ENCODE data around the gene TMSB10. TPM values are rescaled to one million over a fixed set of nuclear protein-coding genes. Genes with fewer than 3 reads are reported as not detected.

Gene TMSB10
- total and polyA plus RNA-seq, 2 of the 13 experiments (the other 11 are each of a cell fraction or from before 2014, with no cell fraction given) = 665 to 708 TPM

DNA sequence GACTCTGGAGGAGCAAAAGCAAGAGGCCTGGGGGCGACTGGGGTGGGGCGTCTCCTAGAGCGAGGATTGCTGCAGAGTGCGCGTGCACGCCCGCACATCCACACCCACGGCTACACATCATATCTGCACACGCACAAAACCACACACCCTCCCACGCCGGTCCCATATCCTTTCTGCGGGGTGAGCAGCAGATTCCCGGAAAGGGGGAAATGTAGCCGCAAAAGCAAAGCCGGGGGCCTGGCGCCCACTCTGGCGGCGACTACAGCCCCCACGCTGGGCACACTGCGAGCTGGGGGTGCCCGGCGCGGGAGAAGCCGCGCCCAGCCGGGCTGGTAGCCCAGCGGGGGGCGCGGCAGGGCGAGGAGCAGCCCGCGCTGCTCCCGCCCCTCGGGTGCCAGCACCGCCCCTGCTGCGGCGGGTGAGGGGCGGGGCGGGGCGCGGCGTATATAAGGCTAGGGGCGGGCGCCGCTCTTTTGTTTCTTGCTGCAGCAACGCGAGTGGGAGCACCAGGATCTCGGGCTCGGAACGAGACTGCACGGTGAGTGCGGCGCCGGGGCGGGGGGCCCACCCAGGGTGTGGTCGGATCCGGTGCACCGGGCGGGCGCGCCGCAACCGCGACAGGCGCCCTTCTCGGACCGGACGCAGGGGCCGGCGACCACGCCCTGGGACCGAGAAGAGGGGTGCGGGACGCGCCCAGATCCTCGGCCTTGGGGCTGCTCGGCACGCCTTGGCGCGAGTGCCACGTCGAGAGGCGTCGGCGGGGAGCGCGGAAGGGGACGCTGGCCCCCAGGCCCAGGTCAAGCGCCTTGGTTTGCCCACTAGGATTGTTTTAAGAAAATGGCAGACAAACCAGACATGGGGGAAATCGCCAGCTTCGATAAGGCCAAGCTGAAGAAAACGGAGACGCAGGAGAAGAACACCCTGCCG is at the start of gene TMSB10 (continued):
- TF ChIP-seq TSC22D2 (CRISPR knock-in tag; IDR thresholded peaks at IDR 0.05; ENCODE audit: borderline replicate concordance) (peak; percentile 81; the same call in 1 of the 2 replicates), PRMT3 (CRISPR knock-in tag; IDR thresholded peaks at IDR 0.05; ENCODE audit: borderline replicate concordance, low read depth) (0 out of 2 replicates have a peak, but pooled peaks have one; percentile 74), HMG20A (CRISPR knock-in tag; IDR thresholded peaks at IDR 0.05; ENCODE audit: borderline replicate concordance) (peak; percentile 23; the same call in 1 of the 2 replicates), SSRP1 (CRISPR knock-in tag; IDR thresholded peaks at IDR 0.05) (no peak; the same call in 1 of the 2 replicates), YEATS2 (CRISPR knock-in tag; IDR thresholded peaks at IDR 0.05; ENCODE audit: borderline replicate concordance) (peak; percentile 42; the same call in 1 of the 2 replicates), ZNF572 (CRISPR knock-in tag; IDR thresholded peaks at IDR 0.05) (no peak), TGIF2 (CRISPR knock-in tag; IDR thresholded peaks at IDR 0.05) (no peak; the same call in 1 of the 2 replicates), RBM39 (IDR thresholded peaks at IDR 0.05; ENCODE audit: low read depth, low read length, poor library complexity, severe bottlenecking) (peak; percentile 80), POLR2G (IDR thresholded peaks at IDR 0.05; ENCODE audit: low read depth, low read length) (peak; percentile 99), EEA1 (CRISPR knock-in tag; IDR thresholded peaks at IDR 0.05; ENCODE audit: borderline replicate concordance) (peak; percentile 87; the same call in 1 of the 2 replicates), KDM1A (CRISPR knock-in tag; IDR thresholded peaks at IDR 0.05) (no peak), HOXA7 (CRISPR knock-in tag; IDR thresholded peaks at IDR 0.05) (no peak), ZNF274 (CRISPR knock-in tag; IDR thresholded peaks at IDR 0.05) (peak; percentile 92)
- TF ChIP-seq, protein P1, sequence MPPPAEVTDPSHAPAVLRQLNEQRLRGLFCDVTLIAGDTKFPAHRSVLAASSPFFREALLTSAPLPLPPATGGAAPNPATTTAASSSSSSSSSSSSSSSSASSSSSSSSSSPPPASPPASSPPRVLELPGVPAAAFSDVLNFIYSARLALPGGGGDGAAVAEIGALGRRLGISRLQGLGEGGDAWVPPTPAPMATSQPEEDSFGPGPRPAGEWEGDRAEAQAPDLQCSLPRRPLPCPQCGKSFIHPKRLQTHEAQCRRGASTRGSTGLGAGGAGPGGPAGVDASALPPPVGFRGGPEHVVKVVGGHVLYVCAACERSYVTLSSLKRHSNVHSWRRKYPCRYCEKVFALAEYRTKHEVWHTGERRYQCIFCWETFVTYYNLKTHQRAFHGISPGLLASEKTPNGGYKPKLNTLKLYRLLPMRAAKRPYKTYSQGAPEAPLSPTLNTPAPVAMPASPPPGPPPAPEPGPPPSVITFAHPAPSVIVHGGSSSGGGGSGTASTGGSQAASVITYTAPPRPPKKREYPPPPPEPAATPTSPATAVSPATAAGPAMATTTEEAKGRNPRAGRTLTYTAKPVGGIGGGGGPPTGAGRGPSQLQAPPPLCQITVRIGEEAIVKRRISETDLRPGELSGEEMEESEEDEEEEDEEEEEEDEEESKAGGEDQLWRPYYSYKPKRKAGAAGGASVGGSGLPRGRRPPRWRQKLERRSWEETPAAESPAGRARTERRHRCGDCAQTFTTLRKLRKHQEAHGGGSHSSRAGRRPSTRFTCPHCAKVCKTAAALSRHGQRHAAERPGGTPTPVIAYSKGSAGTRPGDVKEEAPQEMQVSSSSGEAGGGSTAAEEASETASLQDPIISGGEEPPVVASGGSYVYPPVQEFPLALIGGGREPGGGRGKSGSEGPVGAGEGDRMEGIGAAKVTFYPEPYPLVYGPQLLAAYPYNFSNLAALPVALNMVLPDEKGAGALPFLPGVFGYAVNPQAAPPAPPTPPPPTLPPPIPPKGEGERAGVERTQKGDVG (CRISPR knock-in tag; IDR thresholded peaks at IDR 0.05; ENCODE audit: borderline replicate concordance) = 0 out of 2 replicates have a peak, but pooled peaks have one; percentile 10
- TF ChIP-seq, protein P2, sequence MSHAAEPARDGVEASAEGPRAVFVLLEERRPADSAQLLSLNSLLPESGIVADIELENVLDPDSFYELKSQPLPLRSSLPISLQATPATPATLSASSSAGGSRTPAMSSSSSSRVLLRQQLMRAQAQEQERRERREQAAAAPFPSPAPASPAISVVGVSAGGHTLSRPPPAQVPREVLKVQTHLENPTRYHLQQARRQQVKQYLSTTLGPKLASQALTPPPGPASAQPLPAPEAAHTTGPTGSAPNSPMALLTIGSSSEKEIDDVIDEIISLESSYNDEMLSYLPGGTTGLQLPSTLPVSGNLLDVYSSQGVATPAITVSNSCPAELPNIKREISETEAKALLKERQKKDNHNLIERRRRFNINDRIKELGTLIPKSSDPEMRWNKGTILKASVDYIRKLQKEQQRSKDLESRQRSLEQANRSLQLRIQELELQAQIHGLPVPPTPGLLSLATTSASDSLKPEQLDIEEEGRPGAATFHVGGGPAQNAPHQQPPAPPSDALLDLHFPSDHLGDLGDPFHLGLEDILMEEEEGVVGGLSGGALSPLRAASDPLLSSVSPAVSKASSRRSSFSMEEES (CRISPR knock-in tag; IDR thresholded peaks at IDR 0.05) = no peak
- TF ChIP-seq, protein P3, sequence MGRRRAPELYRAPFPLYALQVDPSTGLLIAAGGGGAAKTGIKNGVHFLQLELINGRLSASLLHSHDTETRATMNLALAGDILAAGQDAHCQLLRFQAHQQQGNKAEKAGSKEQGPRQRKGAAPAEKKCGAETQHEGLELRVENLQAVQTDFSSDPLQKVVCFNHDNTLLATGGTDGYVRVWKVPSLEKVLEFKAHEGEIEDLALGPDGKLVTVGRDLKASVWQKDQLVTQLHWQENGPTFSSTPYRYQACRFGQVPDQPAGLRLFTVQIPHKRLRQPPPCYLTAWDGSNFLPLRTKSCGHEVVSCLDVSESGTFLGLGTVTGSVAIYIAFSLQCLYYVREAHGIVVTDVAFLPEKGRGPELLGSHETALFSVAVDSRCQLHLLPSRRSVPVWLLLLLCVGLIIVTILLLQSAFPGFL (CRISPR knock-in tag; IDR thresholded peaks at IDR 0.05) = peak; percentile 84; the same call in 1 of the 2 replicates
- TF ChIP-seq, protein P4, sequence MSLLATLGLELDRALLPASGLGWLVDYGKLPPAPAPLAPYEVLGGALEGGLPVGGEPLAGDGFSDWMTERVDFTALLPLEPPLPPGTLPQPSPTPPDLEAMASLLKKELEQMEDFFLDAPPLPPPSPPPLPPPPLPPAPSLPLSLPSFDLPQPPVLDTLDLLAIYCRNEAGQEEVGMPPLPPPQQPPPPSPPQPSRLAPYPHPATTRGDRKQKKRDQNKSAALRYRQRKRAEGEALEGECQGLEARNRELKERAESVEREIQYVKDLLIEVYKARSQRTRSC (CRISPR knock-in tag; IDR thresholded peaks at IDR 0.05; ENCODE audit: low read depth) = peak; percentile 91
- TF ChIP-seq, protein P5, sequence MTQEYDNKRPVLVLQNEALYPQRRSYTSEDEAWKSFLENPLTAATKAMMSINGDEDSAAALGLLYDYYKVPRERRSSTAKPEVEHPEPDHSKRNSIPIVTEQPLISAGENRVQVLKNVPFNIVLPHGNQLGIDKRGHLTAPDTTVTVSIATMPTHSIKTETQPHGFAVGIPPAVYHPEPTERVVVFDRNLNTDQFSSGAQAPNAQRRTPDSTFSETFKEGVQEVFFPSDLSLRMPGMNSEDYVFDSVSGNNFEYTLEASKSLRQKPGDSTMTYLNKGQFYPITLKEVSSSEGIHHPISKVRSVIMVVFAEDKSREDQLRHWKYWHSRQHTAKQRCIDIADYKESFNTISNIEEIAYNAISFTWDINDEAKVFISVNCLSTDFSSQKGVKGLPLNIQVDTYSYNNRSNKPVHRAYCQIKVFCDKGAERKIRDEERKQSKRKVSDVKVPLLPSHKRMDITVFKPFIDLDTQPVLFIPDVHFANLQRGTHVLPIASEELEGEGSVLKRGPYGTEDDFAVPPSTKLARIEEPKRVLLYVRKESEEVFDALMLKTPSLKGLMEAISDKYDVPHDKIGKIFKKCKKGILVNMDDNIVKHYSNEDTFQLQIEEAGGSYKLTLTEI (CRISPR knock-in tag; conservative IDR thresholded peaks at IDR 0.05) = no peak

Measured in HepG2 (cell line).